Suppressor macrophage treated with lipopolysaccharide for 4 hours (primary cell): ENCODE data around the gene AHRR.

Experiments
- DNase-seq: peaks from one replicate; pipeline ENCODE4 v3.0.0-alpha.2; 2020

AHRR gene

DNA sequence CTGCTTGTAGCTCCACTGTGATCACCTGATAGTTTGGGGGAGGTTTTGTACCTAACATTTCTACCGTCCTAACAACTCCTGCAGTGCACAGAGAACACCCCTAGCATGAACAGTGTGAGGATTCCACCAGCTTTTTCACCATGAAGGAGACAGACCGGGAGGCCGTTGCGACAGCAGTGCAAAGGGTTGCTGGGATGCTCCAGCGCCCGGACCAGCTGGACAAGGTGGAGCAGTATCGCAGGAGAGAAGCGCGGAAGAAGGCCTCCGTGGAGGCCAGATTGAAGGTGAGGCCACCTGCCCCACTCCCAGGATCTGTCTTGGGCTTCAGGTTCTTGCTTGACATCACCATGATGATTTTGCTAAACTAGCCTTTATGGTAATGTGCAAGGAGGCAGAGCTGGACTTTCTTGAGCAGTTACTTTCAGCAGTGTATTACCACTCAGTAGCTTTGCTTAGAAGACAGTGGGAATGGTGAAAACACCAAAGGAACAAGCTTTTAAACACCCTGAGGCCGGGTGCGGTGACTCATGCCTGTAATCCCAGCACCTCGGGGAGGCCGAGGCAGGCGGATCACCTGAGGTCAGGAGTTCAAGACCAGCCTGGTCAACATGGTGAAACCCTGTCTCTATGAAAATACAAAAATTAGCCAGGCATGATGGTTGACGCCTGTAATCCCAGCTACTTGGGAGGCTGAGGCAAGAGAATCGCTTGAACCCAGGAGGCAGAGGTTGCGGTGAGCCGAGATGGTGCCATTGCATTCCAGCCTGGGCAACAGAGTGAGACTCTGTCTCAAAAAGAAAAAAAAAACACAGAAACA is 124.8 kb downstream of the AHRR start:
- DNase-seq, result no peak

DNA sequence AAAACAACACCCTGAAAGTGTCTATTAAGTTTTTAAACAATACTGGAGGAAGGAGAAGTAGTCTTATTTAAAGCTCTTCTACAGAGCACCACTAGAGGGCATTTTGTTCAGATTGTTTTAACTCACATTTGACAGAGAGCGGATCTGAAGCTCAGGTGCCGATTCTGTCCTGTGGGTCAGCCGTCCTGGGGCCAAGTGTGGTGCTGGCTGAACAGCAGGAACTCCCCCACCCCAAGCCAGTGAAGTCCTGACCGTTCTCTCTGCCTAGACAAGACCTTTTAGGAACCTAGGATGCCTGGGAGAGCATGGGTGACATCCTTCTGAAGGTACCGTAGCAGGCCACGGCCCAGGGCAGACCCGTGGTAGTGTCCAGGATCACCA is 125.4 kb downstream of the AHRR start:
- peak; percentile 64 for DNase-seq

DNA sequence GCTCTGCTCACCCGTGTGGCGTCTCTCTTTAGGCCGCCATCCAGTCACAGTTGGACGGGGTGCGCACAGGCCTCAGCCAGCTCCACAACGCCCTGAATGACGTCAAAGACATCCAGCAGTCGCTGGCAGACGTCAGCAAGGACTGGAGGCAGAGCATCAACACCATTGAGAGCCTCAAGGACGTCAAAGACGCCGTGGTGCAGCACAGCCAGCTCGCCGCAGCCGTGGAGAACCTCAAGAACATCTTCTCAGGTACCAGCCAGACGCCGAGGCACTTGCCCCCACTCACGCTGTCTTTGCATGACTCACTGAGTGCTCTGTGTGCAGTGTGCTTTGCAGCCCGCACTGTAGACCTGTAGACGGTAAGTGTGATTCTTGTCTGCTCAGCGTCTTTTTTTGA is 126.0 kb downstream of the AHRR start:
- DNase-seq, result no peak

DNA sequence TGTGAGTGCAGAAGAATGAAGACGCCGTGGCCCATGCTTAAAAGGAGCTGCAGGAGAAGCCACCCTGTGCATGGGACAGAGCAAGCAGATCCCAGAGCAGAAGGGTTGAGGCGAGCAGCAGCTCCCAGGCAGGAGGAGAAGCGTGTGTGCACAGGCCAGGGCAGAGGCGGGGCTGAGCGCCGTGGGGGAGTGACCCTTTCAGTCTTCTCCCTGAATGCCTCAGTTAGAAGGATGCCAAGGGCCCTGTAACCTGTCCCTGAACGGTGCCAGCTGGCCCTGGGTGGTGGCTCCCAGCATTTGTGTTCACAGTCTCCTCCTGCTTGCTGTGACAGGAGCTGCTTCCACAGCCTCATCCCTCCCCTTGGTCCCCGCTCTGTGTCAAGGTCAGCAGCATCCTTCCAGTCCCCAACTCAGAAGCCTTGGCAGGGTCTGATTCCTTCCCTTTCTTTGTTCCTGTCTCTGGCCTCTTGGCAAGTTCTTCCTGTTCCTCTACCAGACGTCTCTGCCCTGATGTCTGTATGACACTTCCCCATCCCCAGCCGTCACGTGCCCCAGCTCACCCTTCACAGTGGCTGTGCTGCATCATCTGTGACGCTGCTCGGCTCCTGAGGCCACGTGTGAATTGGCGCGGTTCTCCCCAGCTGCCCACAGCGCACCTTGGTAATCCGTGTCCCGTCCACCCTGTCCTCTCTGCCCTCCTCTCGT is 126.7 kb downstream of the AHRR start:
- peak; percentile 85 for DNase-seq

DNA sequence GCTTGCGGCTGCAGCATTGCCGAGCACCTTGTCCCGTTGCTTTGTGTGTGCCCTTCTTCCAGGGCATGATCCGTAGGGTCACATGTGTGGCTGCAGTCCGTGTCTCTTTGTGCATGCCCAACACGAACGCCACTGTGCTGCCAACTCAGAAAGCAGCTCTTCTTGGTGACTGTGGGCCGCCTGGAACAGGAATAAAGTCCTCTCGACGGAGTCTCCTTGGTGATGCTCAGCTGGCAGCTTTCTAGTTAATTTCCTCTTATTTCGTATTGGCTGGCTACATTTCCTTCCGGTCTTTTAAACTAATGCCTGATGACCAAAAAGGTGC is 127.2 kb downstream of the AHRR start:
- no peak for DNase-seq

DNA sequence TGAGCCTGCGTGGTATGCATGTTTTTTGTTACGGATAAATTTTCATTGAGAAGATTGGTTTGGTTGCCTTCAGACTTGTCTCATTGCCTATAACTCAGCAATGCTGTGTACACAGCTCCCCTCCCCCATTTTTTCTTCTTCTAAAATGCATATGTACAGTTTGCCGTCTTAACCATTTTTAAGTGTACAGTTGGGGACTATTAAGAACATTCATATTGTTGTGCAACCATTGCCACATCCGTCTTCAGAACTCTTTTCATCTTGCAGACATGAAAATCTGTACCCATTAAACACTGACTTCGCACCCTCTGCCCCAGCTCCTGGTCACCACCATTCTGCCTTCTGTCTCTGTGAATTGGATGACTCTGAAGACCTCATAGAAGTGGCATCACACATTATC is 127.6 kb downstream of the AHRR start:
- no peak for DNase-seq

DNA sequence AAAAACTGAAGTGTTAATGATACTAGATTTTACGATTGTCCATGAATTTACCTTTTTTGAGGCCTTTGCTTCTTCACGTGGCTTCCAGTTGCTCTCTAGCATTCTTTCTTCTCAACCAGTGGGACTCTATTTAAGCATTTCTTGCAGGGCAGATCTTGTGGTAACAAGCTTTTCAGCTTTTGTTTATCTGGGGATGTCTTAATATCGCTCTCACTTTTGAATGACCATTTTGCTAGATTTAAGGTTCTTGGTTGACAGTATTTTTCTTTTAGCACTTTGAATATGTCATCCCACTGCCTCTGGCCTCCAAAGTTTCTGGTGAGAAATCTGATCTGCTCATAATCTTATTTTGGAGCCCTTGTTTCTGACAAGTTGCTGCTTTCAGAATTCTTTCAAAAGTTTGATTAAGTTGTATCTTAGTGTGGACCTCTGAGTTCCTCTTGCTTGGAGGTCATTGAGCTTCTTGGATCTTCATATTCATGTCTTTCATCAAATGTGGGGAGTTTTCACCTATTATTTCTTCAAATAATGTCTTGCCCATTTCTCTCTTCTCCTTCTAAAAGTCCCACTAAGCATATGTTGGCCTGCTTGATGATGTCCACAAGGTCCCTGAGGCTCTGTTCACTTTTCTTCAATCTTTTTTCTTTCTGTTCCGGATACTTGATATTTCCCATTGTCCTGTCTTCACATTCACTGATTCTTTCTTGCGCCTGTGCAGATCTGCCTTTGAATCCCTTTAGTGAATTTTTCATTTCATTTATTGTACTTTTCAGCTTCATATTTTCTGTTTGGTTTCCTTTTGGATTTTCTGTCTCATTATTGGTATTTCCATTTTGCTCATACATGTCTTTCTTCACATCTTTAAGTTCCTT is 130.3 kb downstream of the AHRR start:
- DNase-seq, result no peak

DNA sequence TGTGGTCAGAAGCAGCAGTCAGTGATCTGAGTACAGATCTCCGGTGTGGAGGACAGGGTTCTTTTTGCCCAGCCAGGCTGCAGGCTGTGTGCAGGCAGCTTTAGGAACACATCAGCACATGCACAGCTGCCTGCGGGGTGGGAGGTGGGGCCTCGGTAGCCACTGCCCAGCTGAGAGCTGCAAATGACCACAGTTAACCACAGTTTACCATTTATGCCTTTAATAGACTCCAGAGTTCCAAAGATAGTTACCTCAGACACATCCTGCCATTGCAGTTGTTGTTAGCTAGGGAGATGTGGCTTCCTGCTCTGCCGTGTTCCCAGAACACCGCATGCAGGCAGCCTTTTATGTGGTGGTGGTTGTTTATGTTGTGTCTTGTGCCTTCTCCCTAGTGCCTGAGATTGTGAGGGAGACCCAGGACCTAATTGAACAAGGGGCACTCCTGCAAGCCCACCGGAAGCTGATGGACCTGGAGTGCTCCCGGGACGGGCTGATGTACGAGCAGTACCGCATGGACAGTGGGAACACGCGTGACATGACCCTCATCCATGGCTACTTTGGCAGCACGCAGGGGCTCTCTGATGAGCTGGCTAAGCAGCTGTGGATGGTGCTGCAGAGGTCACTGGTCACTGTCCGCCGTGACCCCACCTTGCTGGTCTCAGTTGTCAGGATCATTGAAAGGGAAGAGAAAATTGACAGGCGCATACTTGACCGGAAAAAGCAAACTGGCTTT is 131.6 kb downstream of the AHRR start:
- no peak for DNase-seq

DNA sequence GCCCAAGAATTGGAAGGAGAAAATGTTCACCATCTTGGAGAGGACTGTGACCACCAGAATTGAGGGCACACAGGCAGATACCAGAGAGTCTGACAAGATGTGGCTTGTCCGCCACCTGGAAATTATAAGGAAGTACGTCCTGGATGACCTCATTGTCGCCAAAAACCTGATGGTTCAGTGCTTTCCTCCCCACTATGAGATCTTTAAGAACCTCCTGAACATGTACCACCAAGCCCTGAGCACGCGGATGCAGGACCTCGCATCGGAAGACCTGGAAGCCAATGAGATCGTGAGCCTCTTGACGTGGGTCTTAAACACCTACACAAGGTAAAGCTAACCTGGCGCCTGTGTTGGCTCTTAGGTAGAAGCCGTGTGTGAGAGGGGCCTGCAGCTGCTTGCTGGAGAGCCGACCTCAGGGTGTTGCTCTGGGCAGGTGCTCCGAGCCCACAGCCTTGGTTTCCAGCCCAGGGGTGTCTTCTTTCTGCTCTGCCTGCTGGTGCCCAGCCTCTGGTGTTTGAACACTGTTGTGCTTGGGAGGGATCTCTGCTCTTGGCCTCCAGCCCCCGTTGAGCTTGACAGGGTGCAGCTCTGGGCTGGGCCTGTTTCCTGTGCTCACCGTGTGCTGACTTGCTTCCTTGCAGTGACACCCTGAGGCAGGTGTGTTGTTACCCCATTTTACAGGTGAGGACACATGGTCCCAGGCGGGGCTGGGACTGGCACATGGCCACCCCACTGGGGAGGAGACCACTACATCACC is 132.4 kb downstream of the AHRR start:
- no peak for DNase-seq

DNA sequence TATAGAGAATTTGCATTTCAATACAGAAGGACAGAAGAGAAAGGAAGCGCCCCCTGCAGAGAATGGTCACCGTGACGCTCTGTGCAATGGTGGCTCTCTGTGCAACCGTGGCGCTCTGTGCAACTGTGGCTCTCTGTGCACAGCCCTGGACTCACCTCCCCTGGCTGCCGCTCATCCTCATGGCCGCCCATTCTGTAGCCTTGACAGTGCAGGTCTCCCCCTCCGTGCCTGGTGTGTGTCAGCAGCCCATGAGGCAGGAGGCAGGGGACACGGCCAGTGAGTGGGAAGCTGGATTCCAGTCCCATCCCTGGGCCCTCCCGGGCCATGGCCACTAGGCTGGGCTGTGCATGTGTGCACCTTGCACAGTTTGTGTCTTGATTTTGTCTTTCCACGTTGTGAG is 133.4 kb downstream of the AHRR start:
- DNase-seq, result no peak

DNA sequence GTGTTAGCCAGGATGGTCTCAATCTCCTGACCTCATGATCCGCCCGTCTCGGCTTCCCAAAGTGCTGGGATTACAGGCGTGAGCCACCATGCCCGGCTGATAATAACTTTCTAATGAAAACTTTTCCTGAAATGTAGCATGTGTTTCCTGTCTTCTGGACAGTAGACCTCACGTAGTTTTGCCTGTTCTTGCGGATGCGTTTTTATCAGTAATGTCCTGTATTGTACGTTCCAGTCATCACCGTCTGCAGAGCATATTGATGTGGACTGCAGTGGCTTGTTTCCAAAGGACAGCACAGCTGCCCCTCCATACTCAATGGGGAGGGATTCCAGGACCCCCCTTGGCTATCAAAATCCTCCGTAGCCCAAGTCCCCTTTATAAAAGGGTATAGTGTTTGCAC is 134.3 kb downstream of the AHRR start:
- no peak for DNase-seq

DNA sequence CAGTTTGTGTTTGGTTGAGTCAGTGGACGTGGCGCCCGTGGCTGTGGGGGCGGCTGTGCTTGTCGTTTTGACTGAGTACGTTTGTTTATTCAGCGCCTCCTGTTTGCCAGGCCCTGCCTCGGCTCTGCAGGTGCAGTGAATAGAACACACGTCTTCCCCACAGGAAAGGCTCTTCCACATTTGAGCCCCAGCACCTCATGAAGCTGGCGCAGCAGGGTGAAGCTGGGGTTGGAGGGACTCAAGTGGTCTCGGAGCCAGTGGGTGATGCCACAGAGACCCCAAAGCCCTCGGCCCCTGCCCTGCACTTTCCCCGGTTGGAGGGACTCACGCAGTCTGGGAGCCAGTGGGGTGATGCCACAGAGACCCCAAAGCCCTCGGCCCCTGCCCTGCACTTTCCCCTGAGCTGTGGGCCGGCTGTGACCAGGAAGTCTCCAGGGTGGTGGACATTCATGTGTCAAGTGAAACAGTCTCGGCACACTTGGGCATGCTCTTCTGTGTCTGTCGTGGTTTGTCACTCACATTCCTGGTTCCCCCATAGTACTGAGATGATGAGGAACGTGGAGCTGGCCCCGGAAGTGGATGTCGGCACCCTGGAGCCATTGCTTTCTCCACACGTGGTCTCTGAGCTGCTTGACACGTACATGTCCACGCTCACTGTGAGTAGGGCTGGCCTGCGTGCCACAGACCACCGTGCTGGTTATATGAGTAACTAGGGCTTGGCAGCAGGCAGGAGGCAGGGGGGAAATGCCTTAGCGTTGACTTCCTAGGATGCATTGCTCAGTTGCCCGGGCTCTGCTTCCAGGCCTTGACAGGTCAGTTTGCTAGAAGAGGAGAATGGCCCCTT is 135.1 kb downstream of the AHRR start:
- no peak for DNase-seq

DNA sequence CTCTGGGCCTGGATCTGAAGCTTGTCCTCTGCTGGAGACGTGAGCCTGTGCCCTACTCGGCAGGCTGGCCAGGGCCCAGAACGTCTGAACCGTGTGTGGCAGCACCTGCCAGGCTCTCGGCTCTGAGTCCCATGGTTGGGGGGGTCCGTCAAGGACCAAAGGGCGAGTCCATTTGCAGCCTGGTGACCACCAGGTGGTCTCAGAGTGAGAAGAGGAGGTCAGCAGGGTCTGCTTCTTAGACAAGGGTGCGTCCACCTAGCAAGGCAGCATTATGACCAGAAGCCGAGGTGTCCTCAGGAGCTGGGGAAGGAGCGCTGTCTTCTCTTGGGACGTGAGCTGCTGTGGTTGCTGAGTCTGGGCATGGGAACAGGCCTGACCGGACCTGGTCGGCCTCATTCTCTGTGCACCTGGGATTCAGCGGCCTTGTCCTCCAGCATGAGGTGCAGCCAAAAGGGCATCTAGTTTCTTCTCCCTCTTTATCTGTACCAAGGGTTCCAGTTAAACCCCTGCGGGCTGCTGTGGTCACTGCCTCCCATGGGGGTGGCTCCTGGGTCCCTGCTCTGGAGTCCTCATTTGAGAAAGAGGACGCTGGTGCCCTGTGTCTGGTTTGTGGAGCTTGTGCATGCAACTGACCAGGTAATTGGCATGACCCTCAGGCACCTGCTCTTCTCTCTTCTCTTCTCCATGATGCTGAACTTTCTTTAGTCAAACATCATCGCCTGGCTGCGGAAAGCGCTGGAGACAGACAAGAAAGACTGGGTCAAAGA is 135.9 kb downstream of the AHRR start:
- no peak for DNase-seq

DNA sequence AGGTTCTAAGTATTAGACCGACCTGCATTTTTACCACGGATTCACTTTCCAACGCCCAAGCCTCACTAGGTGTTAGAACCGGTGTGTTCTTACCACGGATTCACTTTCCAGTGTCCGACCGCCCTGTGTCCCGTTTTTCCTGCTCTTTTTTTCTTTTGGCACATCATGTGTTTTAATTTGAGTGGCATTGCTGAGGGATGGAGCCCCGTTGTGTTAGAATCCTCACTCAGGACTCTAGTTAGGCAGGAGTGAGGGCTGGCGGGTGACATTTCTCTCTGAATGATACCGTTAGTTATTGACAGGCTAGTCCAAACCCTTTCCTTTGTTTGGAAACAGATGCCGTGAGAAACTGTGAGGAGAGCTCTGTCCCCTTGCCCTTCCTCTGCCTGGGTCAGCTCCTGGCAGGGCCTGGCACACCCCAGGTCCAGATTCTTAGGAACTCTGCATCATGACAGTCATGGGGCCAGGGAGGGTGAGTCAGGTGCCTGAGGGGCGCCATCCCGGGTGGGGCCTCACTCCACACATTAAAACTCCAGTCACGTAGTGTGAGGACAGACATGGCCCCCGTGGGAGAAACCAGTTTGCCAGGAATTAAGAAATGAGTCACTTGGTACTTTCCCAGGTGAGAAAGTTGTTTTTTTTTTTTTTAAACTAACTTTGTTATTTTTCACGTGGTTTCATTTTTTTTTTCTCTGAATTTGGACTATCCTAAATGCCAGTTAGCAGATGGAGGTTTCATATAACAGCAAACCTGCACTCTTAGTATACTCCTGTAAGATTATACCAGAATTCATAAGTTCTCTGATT is 137.2 kb downstream of the AHRR start:
- peak; percentile 48 for DNase-seq

DNA sequence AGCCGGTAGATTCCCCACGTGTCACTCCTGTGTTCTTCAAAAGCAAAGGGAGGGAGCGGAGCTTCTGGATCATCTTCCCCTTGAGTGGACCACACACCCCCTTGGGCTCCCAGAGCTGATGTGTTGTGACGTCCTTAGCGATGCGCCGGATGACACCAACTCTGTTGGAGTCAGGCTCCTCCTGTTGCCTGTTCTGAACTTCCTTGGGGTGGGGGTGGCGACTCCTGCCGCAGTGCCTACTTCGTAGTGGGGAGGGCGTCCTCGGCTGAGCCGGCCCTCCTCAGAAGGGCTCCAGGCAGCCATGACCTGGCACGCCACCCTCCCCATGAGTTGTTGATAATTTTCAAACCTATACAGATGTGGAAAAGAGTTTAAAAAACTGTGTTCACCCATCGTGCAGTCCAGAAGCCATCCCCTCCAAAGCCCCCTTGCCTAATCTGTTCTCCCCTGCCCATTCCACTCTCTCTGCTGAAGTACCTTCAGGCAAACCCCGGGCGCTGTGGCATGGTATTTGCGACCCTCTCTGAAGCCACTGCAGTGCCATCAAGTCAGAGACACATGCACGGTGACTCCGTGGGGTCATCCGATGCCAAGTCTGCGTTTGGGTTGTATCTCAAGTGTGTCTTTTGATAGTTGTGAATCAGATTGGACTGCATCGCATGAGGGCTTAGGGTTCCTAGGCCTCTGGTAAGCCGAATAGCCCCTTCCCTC is 138.2 kb downstream of the AHRR start:
- DNase-seq, result no peak

DNA sequence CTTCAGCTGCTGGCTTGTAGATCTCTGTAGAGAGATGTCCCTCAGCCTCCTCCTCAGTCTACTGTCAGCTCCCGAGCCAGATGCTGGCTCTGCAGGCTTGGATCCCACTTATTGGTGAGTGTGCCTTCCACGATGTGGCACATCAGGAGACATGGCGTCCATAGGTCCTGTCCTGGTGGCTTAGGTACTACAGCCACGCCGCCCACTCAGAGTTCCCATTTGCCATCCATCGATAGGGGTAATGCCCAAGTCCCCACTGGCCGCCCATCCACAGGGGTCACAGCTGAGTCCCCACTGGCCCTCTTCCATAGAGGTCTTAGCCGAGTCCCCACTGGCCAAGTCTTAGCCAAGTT is 138.7 kb downstream of the AHRR start:
- DNase-seq, result no peak

DNA sequence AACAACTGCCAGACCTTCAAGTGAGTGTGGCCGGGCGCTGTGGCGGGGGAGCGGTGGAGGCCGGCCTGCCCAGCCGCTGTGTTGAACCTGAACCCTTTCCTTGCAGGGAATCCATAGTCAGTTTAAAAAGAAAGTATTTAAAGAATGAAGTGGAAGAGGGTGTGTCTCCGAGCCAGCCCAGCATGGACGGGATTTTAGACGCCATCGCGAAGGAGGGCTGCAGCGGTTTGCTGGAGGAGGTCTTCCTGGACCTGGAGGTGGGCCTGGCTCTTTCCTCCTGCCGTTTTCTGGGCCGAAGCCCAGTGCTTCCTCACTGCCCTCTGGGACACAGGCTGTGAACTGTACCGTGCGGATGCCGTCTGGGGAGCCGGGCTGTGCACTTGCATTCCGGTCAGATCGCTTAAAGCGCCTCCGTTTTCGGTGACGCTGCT is 140.6 kb downstream of the AHRR start:
- no peak for DNase-seq

DNA sequence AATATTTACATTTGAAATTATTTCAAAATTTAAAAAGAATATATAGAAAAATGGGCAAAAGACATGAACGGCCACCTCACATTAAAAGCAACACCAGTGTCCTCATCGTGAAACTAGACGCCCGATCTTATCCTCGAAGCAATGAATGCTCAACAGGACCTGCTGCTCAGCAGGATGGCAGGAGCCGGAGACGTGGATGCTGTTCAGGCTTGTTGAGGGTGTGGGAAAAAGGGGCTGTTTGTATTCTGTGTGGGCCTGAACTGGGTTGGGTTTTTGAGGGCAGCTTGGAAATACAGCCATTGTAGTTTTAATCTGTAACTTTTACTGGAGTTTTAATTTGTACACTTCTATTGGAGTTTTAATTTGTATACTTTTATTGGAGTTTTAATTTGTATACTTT is 141.8 kb downstream of the AHRR start:
- DNase-seq, result no peak

DNA sequence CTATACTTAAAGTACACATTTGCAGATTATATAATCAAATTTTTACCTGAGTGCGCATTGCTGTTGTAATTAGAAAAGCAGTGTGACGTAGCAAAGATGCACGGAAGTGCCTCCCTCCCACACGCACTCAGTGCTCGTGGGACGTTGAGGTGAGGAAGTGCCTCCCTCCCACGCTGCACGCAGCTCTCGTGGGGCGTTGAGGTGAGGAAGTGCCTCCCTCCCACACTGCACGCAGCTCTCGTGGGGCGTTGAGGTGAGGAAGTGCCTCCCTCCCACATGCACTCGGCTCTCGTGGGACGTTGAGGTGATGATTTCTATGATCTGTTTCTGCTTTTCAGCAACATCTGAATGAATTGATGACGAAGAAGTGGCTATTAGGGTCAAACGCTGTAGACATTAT is 142.4 kb downstream of the AHRR start:
- no peak for DNase-seq
